GM21825 (cell line): ENCODE results near the gene GCDH.
"Not testable (repeated sequence)": the region's sequence is repeated elsewhere in the genome, so short reads cannot be mapped to it uniquely, and the experiment has no call there.

Experiments
- ATAC-seq: cut with Tn5 transposase; IDR thresholded peaks from one replicate; pipeline ENCODE4 v1.9.1; 2021; ENCODE audit warnings: mild to moderate bottlenecking, moderate library complexity; ENCODE audit not compliant: unreplicated experiment

GCDH gene

GRCh38 chr19:12890787-12891552 lies at the start of gene GCDH:
GCDH (plus strand) TSS chr19:12891160; CDS start chr19:12891305, 145 bp downstream.
- peak; percentile 79 for ATAC-seq

GRCh38 chr19:12842511-12842910 lies 48.4 kb upstream of the GCDH start:
- no peak for ATAC-seq

- no peak for ATAC-seq
Observed at GRCh38 chr19:12843328-12843727, 47.6 kb upstream of the GCDH start.

GRCh38 chr19:12843999-12844732 lies 46.8 kb upstream of the GCDH start:
- ATAC-seq, result no peak

- ATAC-seq, result not testable (repeated sequence)
Observed at GRCh38 chr19:12846613-12847012, 44.3 kb upstream of the GCDH start.

- peak; percentile 64 for ATAC-seq
Observed at GRCh38 chr19:12847159-12848139, 43.5 kb upstream of the GCDH start.

- ATAC-seq, result no peak
Observed at GRCh38 chr19:12856653-12857052, 34.3 kb upstream of the GCDH start.

GRCh38 chr19:12858041-12858928 lies 32.7 kb upstream of the GCDH start:
- no peak for ATAC-seq

- ATAC-seq, result no peak
Observed at GRCh38 chr19:12859546-12859945, 31.4 kb upstream of the GCDH start.

- no peak for ATAC-seq
Observed at GRCh38 chr19:12864143-12864542, 26.8 kb upstream of the GCDH start.

GRCh38 chr19:12864721-12865715 lies 25.9 kb upstream of the GCDH start:
- no peak for ATAC-seq

- no peak for ATAC-seq
Observed at GRCh38 chr19:12865746-12866415, 25.1 kb upstream of the GCDH start.

GRCh38 chr19:12866416-12867119 lies 24.4 kb upstream of the GCDH start:
- ATAC-seq, result no peak

GRCh38 chr19:12867120-12868099 lies 23.6 kb upstream of the GCDH start:
- peak; percentile 62 for ATAC-seq

GRCh38 chr19:12868540-12869112 lies 22.3 kb upstream of the GCDH start:
- no peak for ATAC-seq

GRCh38 chr19:12871681-12872080 lies 19.3 kb upstream of the GCDH start:
- ATAC-seq, result no peak
